Left cardiac atrium (tissue), 4 donors: ENCODE measurements around the gene BICRA. TPM values are rescaled to one million over a fixed set of nuclear protein-coding genes. Genes with fewer than 3 reads are reported as not detected.
"Not testable (repeated sequence)": the region's sequence is repeated elsewhere in the genome, so short reads cannot be mapped to it uniquely, and the experiment has no call there.

Source experiments
- ATAC-seq, 2 donors: fragments of 200-7000 bp; cut with Tn5 transposase; one replicate each; pipeline ENCODE4 v1.9.1; 2020; ENCODE audit warnings: mild to moderate bottlenecking in 2 of 2, moderate library complexity in 2 of 2
- DNase-seq: peaks from one replicate; pipeline ENCODE4 v3.0.0-alpha.2; 2020
- intact Hi-C, 2 donors: fragments of 100-400 bp; cut with DNase I; formaldehyde crosslinking; loops; one replicate each; pipeline versions ENCODE4 v1.14.1 to v1.15.1; 2022 to 2023
- long read RNA-seq: library from polyadenylated mRNA; unstranded; transcript quantifications from one replicate; pipeline ENCODE4 v2.0.0, GENCODE V29; 2021
- total RNA-seq, 2 donors: library from RNA; stranded (reverse); fragmentation: NEBNext Ultra II Directional; extraction: Animal tissue kit (Norgen Biotek cat#: 25700); gene quantifications; one replicate each; pipeline ENCODE4 v1.2.1, GENCODE V29; 2021
- donor health status: DM: no; HTN: yes; CAD: no.
- donor health status: DM: no; HTN: yes; CAD: no; lungs with severe emphysema.
- donor health status: DM: yes; HTN: yes; CAD: no.
- donor health status: Dilated cardiomyopathy.

BICRA gene
- 10 to 100 TPM in 1 of 2 donors, 1 to 10 TPM in 1; 7.2 to 11.6 TPM for total RNA-seq
- long read RNA-seq, result 0 reads

GRCh38 chr19:47608969-47609905, at the start of gene BICRA:
BICRA (plus strand) TSS chr19:47609134; CDS start chr19:47673575, 64,441 bp downstream.
- DNase-seq, result peak; percentile 88
- intact Hi-C loops, result loop anchor here in 1 of 2 donors (2.0 to 10.0 kb wide), 2 partner anchors 94 to 174 kb away; partner anchors contain the start of gene NAPA

GRCh38 chr19:47560999-47561398, 47.9 kb upstream of the BICRA start:
- intact Hi-C loops, result no loop called here
- ATAC-seq, result no peak
- DNase-seq, result no peak

More at GRCh38 chr19:47608969-47609905, at the start of gene BICRA:
- ATAC-seq, result peak; percentile 56 to 61

- ATAC-seq (no peak), DNase-seq (no peak)
- intact Hi-C loops, result no loop called here
These were observed 47.4 kb upstream of the BICRA start for GRCh38 chr19:47561440-47562057.

- intact Hi-C loops, result no loop called here
- no peak for ATAC-seq
These were observed 44.9 kb upstream of the BICRA start for GRCh38 chr19:47564081-47564480.

GRCh38 chr19:47569331-47569730, 39.6 kb upstream of the BICRA start:
- intact Hi-C loops, result no loop called here
- no peak for DNase-seq
- no peak for ATAC-seq

More at GRCh38 chr19:47564081-47564480, 44.9 kb upstream of the BICRA start:
- DNase-seq, result no peak

- DNase-seq (peak; percentile 20), ATAC-seq (no peak)
- intact Hi-C loops, result no loop called here
These were observed 36.3 kb upstream of the BICRA start for GRCh38 chr19:47572635-47573034.

- intact Hi-C loops, result no loop called here
- peak; percentile 80 for DNase-seq
- peak; percentile 88 to 92 for ATAC-seq
These were observed 35.6 kb upstream of the BICRA start, which contains the start of gene ZNF541 for GRCh38 chr19:47573071-47574026. ZNF541 (minus strand) TSS chr19:47573148; CDS start chr19:47555856, 17,292 bp downstream.

GRCh38 chr19:47580397-47580796, 28.5 kb upstream of the BICRA start:
- DNase-seq (no peak), ATAC-seq (no peak)
- intact Hi-C loops, result loop anchor here in 1 of 2 donors (10.0 kb wide), 1 partner anchor 46 kb away; no protein-coding TSS in a partner anchor

GRCh38 chr19:47581605-47582319, 27.2 kb upstream of the BICRA start:
- DNase-seq, result no peak
- intact Hi-C loops, result loop anchor here in 1 of 2 donors (10.0 kb wide), 1 partner anchor 47 kb away; no protein-coding TSS in a partner anchor
- peak in 1 of 2 donors; percentile 43 for ATAC-seq

- intact Hi-C loops, result loop anchor here in 1 of 2 donors (10.0 kb wide), 1 partner anchor 48 kb away; no protein-coding TSS in a partner anchor
- no peak for DNase-seq
- ATAC-seq, result peak in 1 of 2 donors; percentile 89
These were observed 26.5 kb upstream of the BICRA start for GRCh38 chr19:47582320-47582909.

GRCh38 chr19:47583161-47583560, 25.8 kb upstream of the BICRA start:
- ATAC-seq, result not testable (repeated sequence)
- intact Hi-C loops, result loop anchor here in 1 of 2 donors (10.0 kb wide), 1 partner anchor 48 kb away; no protein-coding TSS in a partner anchor

GRCh38 chr19:47587295-47587694, 21.6 kb upstream of the BICRA start:
- intact Hi-C loops, result loop anchor here in 1 of 2 donors (10.0 kb wide), 1 partner anchor 52 kb away; no protein-coding TSS in a partner anchor
- no peak for DNase-seq
- ATAC-seq, result no peak

More at GRCh38 chr19:47583161-47583560, 25.8 kb upstream of the BICRA start:
- not testable (repeated sequence) for DNase-seq

- ATAC-seq (no peak), DNase-seq (no peak)
- intact Hi-C loops, result loop anchor here in 1 of 2 donors (10.0 kb wide), 1 partner anchor 55 kb away; no protein-coding TSS in a partner anchor
These were observed 19.1 kb upstream of the BICRA start for GRCh38 chr19:47589824-47590223.

- no peak for DNase-seq
- ATAC-seq, result no peak
- intact Hi-C loops, result no loop called here
These were observed 15.1 kb upstream of the BICRA start for GRCh38 chr19:47593860-47594259.

GRCh38 chr19:47595944-47596343, 13.0 kb upstream of the BICRA start:
- no peak for ATAC-seq
- intact Hi-C loops, result no loop called here
- DNase-seq, result no peak

GRCh38 chr19:47598407-47599349, 10.3 kb upstream of the BICRA start:
- intact Hi-C loops, result no loop called here
- DNase-seq, result peak; percentile 55

More at GRCh38 chr19:47598407-47599349, 10.3 kb upstream of the BICRA start:
- ATAC-seq, result peak; percentile 7 to 55
